HG03432 (cell line): Measurements from ENCODE around the gene TIMP3.

Experiments
- ATAC-seq: cut with Tn5 transposase; IDR thresholded peaks from one replicate; pipeline ENCODE4 v1.9.1; 2021; ENCODE audit warnings: mild to moderate bottlenecking, moderate library complexity; ENCODE audit not compliant: unreplicated experiment

Gene TIMP3

DNA sequence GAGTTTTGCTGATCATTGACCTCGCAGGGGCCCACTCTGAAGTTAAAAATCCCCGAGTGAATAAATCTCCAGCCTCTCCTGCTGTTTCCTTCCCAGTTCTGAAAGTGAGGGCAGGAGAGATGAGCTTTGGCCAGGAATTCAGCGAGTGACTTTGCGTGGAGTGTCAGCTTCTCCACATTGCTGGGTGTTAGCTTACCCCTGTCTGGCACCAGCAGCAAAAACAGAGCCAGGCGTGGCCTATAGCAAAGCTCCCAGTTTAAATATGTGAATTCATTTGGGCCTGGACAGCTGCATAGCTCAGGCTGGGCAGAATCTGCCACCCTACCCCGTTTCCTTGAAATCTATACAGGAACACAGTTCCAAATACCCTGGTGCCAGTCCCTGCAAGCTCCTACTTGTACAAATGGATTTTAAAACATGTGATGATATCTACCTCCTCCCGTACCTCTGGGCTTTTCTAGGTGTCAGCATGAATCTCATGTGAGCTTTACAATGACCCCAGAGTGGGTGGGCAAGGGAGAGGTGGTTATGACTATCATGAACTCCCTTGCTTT, 25.6 kb downstream of the TIMP3 start:
- no peak for ATAC-seq

DNA sequence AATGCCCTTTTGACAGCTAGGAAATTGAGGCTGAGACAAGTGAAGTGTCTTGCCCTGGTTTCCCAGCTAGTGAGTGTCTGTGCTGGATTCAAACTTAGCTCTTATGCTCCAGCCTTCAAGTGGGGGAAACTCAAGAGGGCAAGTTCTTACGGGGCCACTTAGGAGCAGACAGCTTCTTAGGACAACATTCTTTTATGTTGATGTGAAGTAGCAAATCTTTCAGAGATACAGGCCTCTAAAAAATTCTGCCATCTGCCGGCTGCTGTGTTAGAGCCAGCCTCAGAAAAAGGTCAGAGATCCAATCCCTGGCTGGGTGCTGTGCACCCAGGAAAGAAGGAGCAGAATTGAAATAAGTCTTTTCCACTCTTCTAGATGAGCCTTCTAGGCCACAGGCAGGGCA, 26.6 kb downstream of the TIMP3 start:
- ATAC-seq, result no peak

DNA sequence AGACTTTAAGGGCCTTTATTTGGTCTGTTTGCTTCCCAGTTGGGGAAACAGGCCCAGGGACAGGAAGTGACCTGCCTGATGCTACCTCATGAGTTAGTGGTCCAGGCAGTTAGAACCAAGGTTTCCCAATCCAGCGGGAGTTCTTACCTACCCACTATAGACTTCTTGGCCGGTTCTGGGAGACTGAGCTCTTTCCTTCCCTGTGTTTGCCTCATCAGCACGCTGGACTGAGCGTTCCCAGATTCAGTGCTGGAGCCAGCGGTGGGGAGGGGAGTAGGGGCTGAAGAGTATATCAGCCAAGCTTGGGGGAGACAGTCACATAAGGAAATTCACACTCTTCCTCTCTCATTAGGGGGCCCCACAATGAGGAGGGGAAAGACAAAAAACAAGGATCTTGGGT, 27.1 kb downstream of the TIMP3 start:
- no peak for ATAC-seq

DNA sequence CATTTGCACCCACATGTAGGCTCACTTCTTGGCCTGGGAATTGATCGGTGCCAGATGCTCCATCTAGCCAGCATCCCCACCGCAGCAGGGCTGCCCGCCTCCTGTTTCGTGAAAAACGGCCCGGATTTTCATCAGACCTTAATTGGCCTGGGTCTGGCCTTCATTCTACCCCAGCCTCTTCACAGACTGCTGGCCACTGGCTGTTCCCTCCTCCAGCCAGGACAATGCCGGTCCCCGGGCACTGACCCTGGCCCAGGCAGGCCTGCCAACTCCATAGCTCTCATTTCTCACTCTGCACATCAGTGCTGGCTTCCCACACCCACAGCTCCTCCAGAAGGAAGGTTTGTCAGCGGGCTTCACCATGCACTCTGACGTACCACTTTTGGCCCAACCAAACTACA, 27.9 kb downstream of the TIMP3 start:
- no peak for ATAC-seq

DNA sequence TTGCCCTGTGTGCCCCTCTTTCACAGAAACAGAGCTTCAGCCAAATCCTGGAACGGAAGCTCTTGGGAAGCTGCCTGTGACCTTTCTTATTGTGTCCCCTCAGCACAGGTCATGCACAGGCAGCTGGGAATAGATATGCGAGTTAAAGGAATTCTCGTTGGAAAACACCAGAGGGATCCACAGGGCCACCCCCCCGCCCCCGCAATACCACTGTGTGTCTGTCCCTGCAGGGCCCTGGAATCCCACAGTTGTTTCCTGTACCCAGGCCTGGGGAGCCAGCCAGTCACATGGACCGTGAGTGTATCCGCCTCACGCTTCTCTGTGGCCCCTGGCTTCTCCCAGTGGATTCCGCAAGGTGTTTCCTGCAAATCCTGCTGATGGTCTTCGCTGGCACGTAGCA, 29.0 kb downstream of the TIMP3 start:
- no peak for ATAC-seq

DNA sequence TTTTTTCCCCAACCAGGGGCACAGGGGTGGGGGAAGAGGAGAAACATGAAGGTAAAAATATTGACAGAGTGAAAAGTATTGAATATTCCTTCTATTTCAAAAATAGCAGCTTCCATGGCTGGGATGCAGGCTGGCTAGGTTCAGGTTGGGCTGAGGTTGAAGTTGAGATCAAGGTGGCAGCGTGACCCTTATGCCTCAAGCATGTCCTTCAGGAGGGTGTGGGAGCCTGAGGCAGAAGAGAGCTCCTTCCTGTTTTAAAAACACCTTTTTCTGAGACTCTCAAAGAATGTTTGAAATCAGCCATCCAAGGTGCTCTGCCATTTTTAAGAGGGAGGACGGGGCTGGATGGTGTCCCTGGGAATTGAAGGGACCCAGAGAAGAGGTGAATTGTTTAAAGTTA, 29.5 kb downstream of the TIMP3 start:
- no peak for ATAC-seq

DNA sequence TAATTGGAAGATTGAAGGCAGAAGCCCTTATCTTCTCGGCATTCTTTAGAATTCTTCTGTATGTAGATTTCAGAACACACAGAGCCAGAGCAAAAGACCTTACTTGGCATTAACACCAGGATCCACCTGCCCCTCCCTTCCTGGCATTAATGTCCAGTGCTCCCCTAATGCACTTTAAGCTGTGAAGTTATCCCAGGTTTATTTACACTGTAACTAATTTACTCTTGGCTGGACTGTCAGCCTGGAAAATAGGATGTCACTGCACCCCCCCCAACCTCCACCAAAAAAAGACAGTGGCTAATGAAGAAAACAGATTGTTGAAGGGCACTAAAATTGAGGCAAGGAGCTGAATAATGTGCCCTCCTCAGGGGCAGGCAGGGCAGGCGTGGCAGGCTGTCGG, 30.1 kb downstream of the TIMP3 start:
- no peak for ATAC-seq

DNA sequence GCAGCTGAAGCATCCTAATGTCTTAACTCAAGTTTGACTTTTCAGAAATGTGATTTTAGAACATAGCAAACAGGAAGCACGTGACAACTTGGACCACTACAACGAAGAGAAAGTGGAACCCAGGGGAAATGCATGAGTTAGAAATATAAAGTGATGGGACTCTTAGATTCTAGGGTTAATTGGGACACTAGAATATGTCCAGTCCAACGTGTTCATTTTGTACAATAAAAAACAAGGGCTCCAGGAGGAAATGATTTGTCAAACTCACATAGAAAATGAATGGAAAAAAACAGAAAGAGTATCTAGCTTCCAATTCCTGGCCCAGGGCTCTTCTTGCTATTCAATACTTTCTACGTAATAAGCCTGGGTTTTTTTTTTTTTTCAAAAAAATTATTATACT, 30.7 kb downstream of the TIMP3 start:
- no peak for ATAC-seq

DNA sequence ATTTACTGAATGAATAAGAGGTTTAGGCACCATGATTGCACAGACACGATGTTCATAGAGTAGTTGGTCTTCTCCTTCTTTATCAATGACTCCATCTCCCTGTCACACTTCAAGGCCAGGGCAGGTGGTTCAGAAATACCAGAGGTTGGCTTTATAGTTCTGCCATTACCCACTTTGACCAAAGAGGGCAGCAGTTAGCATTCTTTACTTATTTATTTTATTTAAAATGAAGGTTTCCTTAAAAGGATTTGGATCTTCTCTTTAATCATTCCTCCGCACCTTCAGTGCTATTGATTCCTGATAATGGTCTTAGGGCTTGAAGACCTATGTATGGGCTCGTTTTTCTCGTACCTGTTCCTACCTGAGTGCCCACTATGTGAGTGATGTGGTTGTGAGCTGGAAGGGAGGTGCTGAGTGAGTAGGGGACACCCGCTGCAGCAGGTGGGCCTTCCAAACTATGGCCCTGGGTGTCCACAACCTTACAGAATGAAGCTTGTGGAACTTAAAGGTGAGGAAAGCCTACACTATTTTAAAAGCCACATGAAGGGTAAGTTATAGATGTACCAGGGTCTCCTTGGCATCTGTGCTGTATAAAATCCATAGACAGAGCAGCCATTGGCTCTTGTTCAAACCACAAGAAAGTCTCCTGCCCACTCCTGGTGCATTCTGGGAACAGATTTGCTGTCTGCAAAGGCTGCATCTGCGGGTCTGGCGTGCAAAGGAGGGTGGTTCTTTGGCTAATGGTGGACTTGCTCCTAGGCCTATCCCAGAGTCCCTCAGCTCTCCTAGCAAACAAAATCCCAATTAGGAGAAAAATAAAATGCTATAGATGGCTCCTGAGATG, 35.0 kb downstream of the TIMP3 start:
- ATAC-seq, result no peak

DNA sequence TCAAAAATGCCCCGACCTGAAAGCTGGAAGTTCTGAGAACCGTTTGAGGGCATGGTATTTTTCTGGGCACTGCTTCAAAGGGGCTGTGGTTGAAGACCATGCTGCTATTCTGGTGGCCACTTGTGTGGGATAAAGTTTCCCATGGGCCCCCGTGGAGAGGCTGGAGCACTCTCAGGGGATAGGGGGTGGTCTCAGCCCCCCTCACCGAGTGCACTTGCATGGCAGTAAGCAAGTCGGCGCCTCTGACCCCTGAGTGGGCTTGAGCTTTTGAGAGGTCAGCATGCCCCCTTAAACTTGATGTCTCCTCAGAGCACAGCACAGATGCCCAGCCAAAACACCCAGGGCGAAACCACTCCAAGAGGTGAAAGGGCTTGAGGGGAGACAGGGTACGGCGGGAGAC, 35.6 kb downstream of the TIMP3 start:
- no peak for ATAC-seq

DNA sequence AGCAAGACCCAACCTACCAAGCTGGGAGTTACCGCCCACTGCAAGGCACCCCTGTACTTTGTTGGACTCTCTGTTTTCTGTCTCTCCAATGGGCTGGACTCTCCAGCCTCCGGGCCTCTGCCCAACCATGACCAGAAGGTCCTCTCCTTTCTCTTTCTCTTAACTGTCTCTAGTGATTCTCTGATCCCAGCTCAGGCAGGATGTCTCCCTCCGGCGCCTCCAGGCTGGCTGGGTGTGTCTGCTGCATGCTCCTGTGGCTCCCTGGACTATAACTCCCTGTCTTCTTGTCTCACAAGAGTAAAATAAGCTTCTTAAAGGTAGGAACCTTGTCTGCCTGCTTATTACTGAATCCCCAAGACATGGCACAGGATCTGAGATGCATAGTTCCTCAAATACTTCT, 36.3 kb downstream of the TIMP3 start:
- ATAC-seq, result no peak

DNA sequence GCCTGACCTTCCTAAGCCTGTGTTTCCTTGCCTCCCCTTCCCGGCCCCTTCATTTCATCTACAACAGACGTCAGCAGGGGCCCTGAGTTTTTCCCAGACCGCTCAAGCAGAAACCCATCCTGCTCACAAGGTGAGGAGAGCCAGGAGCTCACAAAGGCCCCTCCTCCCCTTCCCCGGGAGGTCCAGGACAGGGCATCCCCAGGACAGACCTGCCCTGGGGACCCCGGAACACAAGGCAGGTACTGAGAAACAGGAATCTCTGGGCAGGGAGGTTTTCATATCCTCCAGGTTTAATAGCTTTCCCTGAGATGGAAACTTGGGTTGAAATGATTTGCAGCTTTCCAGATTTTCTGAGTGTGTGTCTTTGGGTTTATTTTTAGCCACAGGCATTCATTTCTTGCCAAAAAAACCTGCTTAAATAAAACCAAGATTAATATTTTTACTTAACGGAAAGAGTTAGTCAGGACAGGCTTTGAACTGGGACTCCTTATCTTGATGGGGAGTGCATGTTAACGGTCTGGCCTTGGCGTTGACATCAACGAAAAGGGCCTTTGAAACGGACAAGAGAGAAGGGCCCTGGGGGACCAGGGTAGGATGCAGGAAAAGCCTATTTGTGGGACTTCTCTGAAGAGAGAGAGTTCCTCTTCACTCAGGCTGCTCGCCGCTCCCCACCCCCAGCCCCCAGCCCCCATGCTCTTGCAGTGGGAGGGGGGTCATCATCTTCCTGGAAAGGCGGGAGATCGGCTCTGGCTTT, 38.5 kb downstream of the TIMP3 start:
- ATAC-seq, result no peak

DNA sequence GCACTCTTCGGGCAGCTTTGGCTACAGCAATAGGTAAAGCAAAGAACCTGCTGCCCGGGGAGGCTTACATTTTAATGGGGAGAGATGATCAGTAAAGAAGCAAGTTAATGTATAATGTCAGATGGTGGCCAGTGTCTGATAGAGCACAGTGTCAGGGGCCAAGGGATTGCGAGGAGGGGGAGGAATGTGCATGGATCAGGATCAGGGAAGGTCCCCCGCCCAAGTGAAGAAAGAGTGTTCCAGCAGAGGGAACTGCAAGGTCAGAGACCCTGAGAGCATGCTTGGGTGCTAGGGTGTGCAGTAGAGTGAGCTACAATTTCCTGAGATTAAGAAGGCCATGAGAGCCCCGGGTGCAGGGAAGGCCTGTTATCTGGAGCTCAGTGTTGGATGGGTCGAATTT, 39.7 kb downstream of the TIMP3 start:
- no peak for ATAC-seq

DNA sequence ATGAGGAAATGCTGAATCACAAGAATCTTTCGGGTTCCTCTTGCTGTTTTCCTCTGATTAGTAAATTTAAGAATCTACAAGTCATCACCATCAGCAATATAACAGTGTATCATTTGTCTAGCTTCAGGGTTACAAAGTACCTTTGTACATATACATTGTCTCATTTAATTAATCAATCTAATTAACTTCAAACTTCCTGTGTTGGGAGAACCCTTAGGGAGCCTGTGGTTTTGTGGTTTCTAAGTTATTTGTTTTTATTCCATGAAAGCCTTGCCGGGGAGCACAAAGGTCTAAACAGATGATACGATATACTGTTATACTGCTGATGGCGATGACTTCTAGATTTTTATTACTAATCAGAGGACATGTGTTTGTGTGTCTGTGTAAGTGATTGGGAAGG, 41.0 kb downstream of the TIMP3 start:
- ATAC-seq, result no peak

DNA sequence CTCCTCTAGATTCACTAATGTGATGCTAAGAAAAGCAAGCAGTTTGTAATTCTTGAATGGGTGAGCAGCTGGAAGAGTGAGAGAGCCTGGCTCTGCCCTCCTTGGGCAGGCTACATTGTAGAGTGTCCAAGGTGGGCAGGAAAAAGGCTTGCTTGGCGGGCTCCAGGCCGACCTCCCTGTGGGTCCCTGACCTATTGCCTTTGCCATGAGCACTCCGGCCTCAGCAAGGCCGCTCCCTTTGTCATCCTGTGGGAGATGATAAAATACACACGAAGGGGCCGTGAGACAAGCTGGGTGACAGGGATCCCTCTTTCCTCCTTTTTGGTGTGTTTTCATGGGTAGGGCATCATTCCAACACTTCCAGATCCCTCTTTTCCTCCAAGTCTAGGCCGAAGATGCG, 41.8 kb downstream of the TIMP3 start:
- no peak for ATAC-seq

DNA sequence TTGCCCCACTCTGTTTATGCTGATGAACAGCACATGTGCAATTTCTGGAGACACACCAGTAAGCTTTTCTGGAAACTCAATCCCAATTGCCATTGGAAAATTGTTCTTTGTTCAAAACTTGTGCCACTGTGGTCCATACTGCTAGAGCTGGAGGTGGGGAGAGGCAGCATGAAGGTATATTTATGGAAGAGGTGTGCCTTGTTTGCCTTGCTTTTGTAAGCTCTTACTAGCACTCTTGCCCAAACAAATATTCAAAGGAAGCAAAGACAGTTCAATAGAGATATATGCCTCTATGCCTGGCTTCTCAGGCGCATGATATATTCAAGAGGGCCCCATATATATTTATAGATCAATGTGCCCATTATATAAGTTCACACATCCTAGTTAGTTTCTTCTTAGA, 42.7 kb downstream of the TIMP3 start:
- no peak for ATAC-seq

DNA sequence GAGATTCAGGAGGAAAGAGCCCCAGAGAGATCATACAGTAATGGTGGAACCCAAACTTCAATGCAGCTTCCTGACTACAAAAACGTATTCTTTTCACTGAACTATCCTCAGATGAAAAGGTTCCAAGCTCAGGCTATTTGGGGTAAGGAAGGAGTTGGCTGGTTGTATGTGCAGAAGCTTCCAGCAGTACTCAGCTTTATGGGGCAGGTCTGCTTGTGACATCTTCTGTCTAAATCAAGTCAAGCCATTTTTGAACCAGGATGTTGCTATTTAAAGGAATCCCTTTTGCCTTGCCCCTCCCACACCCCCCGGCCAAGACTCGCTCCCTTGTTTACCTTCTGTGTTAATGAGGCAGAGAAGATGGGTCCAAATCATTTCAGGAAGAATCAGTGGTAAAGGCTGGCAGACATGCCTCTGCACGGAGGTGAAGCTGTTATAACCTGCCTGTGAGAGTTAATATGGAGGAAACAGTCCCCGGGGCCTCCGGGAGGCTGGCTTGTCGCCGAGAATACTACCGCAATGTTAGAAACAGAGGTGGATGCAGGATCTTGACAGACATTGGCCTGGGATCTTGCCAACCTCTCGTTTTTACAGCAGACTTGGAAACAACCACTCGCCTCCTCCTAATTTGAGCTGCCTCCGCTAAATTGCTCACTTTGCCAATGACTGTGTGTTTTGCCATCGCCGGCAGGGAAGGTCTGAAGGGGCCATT, 45.4 kb downstream of the TIMP3 start:
- no peak for ATAC-seq

DNA sequence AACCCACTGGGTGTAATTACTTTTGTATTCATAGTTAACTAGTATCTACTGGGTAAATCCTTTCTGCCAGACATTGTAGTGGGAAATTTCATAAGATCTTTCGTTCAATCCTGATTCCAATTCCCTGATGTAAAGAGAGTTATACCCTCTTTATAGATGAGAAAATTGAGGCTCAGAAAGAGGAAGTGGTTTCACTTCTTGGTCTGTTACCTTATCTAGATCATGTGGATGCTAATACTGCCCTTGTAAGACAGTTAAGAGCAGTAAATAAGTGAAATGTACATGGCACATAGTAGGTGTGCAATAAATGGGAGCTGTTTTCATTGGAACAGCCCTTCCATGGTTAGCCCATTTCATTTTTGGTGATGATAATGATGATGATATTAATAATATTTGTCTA, 46.7 kb downstream of the TIMP3 start:
- no peak for ATAC-seq

DNA sequence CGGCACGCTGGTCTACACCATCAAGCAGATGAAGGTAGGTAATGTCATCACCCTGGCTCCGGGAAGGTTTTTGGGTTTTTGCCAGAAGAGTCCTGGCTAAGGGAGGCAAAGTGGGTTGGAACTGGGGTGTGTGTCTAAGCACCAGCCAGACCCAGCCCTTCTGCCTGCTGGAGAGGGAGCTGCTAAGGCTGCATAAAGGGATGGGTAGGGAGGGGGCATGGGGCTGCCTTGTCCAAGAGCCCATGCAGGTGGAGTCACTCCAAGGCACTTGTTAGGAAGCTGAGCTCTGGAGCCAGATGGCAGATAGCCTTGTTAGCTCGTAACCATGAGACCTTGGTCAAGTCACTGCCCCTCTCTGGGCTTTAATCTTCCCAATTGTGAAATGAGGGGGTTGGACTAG, 48.0 kb downstream of the TIMP3 start:
- no peak for ATAC-seq

DNA sequence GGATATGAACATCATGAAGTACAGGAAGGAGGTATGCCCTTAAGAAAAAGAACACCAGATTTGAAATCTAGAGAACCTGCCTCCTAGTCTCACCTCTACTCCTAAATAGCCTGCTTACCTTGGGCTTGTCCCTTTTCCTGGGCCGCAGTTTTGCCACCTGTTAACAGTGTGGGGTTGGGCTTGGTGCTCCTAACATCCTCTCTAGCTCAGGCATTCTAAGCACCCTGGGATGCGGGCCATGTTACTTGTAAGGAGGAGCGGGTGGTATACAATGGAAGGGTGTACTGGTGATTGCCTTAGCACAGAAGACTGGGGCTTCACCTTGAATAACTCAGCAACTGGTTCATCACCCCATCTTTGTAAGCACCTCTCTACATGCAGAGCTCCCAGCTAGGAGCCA, 48.7 kb downstream of the TIMP3 start:
- no peak for ATAC-seq
